ENCODE data around the gene FOSB.
A peak's percentile ranks its signal among the peaks of the same experiment; 100 is the strongest.

The FOSB gene

DNA sequence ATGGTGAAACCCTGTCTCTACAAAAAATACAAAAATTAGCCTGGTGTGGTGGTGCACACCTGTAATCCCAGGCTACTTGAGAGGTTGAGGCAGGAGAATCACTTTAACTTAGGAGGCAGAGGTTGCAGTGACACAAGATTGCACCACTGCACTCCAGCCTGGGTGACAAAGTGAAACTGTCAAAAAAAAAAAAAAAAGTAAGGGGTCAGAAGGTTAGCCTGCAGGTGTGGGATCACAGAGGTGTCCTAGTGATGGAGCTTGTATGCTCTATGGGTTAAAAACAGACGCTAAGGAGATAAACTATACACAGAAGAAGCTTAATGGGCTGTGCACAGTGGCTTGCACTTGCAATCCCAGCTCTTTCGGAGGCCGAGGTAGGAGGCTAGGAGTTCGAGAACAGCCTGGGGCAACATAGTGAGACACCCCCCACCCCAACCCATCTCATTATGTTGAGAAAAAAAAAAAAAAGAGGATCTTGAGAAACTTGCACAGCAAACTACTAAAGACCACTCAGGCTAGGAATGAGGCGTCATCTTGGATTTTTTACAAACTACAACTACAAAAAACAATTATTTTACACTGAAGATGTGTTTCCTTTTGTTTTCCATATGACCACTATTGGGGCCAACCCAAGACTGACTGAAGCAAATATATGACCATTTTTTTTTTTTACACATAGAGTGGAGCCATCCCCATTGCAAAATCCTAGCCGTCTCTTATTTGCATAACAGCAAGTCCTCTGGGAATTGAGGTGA lies 7.9 kb downstream of the FOSB start:
- Mint-ChIP-seq H3K36me3 (ENCODE audit: low read depth) (no peaks in the 10 kb centered on the region), H3K4me3 (peak overlapping the region in 1 of 3 experiments; percentile 63), H3K4me1 (peaks cover 15% of the 10 kb centered on the region), H3K27me3 (ENCODE audit: low read depth) (peaks cover 66% of the 10 kb centered on the region), H3K9me3 (no peaks in the 10 kb centered on the region), H3K27ac (no peak overlapping the region)
- TF ChIP-seq, protein P1, sequence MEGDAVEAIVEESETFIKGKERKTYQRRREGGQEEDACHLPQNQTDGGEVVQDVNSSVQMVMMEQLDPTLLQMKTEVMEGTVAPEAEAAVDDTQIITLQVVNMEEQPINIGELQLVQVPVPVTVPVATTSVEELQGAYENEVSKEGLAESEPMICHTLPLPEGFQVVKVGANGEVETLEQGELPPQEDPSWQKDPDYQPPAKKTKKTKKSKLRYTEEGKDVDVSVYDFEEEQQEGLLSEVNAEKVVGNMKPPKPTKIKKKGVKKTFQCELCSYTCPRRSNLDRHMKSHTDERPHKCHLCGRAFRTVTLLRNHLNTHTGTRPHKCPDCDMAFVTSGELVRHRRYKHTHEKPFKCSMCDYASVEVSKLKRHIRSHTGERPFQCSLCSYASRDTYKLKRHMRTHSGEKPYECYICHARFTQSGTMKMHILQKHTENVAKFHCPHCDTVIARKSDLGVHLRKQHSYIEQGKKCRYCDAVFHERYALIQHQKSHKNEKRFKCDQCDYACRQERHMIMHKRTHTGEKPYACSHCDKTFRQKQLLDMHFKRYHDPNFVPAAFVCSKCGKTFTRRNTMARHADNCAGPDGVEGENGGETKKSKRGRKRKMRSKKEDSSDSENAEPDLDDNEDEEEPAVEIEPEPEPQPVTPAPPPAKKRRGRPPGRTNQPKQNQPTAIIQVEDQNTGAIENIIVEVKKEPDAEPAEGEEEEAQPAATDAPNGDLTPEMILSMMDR (IDR thresholded peaks at IDR 0.05; ENCODE audit: unreplicated experiment in 3 of 3), result no peak

DNA sequence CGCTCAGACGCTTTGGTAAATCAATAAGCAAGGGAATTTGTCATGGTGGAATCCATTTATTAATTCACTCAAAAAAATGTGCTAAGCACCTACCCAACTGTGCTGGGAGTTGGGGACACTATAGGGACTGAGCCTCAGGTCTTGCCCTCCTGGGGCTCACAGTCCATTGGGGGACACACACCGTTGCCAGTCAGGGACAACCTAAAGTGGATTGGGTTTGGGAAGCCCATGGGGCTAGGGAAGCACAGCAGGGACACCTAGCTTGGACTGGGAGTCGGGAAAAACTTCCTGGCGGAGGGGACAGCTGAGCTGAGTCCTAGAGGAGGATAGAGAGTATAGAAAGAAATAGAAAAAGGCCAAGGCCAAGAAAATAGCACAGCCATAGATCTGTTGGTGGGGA lies 8.5 kb downstream of the FOSB start:
- H3K36me3 Mint-ChIP-seq (ENCODE audit: low read depth), result no peaks in the 10 kb centered on the region

DNA sequence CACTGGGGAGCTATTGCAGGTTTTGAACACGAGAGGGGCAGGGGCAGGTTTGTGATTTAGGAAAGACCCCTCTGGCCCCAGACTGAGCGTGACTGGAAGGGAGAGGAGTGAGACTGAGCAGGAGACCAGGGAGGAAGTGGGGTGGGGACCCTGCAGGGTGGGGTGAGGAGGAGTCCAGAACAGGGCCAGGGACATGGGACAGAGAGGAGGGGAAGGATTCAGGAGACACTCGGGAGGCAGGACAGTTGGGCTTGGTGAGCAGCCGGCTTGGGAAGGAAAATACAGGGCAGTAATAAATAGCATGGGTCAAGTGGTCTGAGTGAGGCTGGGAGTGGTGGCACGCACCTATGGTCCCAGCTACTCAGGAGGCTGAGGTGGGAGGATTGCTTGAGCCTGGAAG lies 9.4 kb downstream of the FOSB start:
- Mint-ChIP-seq H3K27me3 (ENCODE audit: low read depth) (peaks cover 54% of the 10 kb centered on the region), H3K9me3 (no peaks in the 10 kb centered on the region), H3K4me1 (peaks cover 15% of the 10 kb centered on the region), H3K27ac (peak overlapping the region in 2 of 3 experiments; percentile 41 to 45), H3K4me3 (peak overlapping the region; percentile 66 to 74 (median 71)), H3K36me3 (ENCODE audit: low read depth) (no peaks in the 10 kb centered on the region)
- TF ChIP-seq, protein P1 (IDR thresholded peaks at IDR 0.05; ENCODE audit: unreplicated experiment in 3 of 3), result no peak

More for the DNA sequence above, 8.5 kb downstream of the FOSB start:
- Mint-ChIP-seq H3K27ac (peak overlapping the region in 1 of 3 experiments; percentile 60), H3K4me3 (peak overlapping the region; percentile 51 to 63 (median 60)), H3K4me1 (peaks cover 15% of the 10 kb centered on the region), H3K27me3 (ENCODE audit: low read depth) (peaks cover 62% of the 10 kb centered on the region), H3K9me3 (no peaks in the 10 kb centered on the region)
- TF ChIP-seq, protein P1 (IDR thresholded peaks at IDR 0.05; ENCODE audit: unreplicated experiment in 3 of 3), result no peak

DNA sequence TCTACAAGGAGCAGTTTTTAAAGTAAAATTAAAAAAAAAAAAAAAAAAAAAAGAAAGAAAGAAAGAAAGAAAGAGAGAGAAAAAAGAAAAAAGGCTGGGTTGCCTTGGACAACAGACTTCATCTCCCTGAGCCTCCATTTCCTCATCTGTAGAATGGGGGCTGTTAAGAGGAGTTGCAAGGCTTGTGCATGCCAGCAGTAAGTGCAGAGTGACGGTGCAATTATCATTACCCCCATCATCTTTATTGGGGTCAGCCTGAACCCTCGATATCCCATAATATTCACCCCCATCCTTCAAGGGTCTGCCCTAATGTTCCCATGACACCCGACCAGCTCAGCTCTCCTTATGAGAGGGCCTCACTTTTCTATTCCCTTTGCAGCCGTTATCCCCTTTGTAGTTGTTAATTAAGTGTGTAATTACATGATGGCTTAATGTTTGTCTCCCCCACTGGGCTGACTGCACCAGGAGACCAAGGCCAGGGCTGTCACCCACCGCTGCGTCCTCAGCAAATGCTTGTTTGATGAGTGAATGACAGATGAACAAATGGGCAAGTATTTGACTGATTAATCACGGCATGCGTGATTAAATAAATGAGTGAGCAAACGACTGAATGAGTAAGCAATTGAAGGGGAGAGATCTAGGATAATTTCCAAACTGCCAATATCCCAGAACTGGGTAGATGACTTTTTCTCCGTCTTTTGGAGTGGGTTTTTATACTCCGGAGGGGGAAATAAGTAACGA lies 10.1 kb downstream of the FOSB start:
- no peaks in the 10 kb centered on the region for H3K36me3 Mint-ChIP-seq (ENCODE audit: low read depth)
- H3K4me1 Mint-ChIP-seq, result peaks cover 11% of the 10 kb centered on the region
- no peaks in the 10 kb centered on the region for H3K9me3 Mint-ChIP-seq
- peak overlapping the region; percentile 74 to 91 (median 89) for H3K4me3 Mint-ChIP-seq
- peaks cover 47% of the 10 kb centered on the region for H3K27me3 Mint-ChIP-seq (ENCODE audit: low read depth)
- TF ChIP-seq, protein P1 (IDR thresholded peaks at IDR 0.05; ENCODE audit: unreplicated experiment in 3 of 3), result peak in 1 of 3 experiments; percentile 56
- H3K27ac Mint-ChIP-seq, result peak overlapping the region; percentile 99 to 100 (median 100)

DNA sequence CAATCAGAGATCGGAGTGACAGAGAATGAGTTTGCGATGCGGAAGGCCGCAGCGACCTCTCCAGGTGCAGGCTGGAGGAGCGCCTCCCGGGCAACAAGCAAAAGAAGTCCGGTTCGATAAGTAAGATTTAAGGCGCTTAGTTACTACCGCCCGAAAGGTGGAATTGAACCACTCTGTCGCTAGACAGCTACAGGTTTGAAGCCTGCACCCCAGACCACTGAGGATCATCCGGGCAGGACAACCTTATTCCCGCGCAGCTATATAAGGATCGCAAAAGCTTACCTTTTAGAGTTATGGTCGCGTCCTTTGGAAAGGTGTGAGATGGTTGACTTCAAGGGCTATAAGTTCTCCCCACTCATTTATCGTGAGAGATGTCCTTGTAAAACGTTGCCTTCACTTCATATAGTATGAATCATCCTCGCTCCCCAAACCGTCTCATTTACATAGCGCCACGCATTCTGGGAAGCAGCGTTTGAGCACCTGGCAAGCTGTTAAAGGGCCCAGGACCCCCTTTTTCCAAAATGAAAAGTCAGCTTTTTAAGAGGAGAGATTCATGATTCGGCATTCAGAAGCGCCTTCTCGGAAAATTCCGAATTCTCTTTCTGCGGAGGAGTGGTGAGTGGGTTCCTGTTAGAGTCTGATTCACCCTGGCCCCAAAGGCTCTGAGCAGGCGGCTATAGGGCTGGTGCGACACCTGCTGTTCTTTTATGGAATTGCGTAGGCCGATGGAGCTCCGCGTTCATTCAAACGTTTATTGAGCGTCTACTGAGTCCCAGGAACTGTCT lies 10.8 kb downstream of the FOSB start:
- H3K9me3 Mint-ChIP-seq, result no peaks in the 10 kb centered on the region
- peaks cover 9% of the 10 kb centered on the region for H3K4me1 Mint-ChIP-seq
- H3K27ac Mint-ChIP-seq, result peak overlapping the region; percentile 99 to 100 (median 100)
- H3K27me3 Mint-ChIP-seq (ENCODE audit: low read depth), result peaks cover 39% of the 10 kb centered on the region
- H3K36me3 Mint-ChIP-seq (ENCODE audit: low read depth), result no peaks in the 10 kb centered on the region
- peak overlapping the region; percentile 74 to 91 (median 89) for H3K4me3 Mint-ChIP-seq
- TF ChIP-seq, protein P1 (IDR thresholded peaks at IDR 0.05; ENCODE audit: unreplicated experiment in 3 of 3), result peak; percentile 94 to 96 (median 94)
